GM20000 (cell line): Measurements from ENCODE around the gene CARD19.

Source experiments
- DNase-seq: peaks from one replicate; pipeline ENCODE4 v3.0.0; 2012; ENCODE audit warnings: low spot score
- TF ChIP-seq, protein P1 (sequence below): IDR thresholded peaks from 2 replicates; pipeline ENCODE4 v1.5.1; 2012; ENCODE audit warnings: mild to moderate bottlenecking, control low read depth; ENCODE audit errors: extremely low read depth, missing control alignments

CARD19 gene

DNA sequence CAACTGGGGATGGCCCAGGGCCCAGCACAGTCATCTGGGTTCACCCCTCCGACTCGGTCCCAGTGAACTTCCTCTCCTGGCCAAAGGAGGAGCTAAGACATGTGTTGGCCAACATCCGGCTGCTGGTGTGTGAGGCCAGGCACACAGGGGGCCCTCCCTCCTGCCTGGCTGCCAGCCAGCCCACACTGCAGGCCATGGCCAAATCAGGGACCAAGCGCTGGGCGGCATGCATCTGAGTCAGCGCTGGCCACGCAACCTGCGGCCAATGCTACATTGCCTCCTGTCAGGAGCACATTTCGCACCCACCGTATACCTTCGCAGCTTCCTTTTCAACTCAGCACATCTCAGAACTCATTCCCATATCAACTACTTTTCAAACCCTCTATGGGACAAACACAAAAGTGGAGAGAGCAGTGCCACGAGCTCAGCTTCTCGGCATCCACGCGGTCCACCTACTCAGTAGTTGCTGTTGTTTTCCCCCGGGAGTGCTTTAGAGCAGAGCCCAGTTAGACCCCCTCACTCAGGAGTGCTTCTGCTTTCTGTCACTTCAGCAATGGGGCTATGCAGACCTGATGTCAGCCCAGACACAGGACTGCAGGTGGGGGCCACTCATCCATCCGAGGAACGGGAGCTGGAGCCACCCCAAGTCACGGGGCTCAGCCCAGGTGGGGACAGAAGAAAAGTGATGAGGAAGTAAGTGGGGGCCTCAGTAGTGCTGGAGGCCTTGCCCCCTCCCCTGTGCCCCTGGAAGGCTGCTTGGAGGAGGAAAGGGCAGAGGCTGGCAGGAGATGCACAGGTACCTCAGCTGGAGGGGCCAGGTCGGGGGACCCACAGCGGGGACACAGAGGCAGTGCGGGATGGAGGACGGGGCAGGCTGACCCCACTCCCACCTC lies 24.2 kb downstream of the CARD19 start:
- DNase-seq = peak; percentile 83
- TF ChIP-seq, protein P1, sequence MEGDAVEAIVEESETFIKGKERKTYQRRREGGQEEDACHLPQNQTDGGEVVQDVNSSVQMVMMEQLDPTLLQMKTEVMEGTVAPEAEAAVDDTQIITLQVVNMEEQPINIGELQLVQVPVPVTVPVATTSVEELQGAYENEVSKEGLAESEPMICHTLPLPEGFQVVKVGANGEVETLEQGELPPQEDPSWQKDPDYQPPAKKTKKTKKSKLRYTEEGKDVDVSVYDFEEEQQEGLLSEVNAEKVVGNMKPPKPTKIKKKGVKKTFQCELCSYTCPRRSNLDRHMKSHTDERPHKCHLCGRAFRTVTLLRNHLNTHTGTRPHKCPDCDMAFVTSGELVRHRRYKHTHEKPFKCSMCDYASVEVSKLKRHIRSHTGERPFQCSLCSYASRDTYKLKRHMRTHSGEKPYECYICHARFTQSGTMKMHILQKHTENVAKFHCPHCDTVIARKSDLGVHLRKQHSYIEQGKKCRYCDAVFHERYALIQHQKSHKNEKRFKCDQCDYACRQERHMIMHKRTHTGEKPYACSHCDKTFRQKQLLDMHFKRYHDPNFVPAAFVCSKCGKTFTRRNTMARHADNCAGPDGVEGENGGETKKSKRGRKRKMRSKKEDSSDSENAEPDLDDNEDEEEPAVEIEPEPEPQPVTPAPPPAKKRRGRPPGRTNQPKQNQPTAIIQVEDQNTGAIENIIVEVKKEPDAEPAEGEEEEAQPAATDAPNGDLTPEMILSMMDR = no peak

DNA sequence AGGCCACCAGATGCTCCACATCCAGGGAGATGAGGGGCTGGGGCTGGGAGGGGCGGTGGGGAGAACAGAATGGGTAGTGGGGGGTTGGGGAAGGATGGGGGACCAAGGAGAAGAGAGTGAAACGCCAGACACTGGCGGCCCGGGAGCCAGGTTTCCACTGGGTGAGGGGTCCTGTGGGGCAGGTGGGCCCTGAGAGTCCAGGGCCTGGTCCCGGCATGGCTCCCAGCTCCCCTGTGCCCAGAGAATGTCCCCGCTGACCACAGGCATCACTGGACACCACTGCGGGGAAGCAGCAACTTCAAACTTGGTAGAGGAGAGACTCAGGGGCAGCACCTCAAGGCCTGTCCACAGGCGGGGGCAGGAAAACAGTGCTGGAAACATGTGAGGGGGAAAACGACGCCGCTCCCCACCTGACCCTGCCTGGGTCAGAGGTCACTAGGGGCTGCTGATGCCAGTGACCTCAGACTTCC lies 24.9 kb downstream of the CARD19 start:
- no peak for DNase-seq
- TF ChIP-seq, protein P1 = no peak

DNA sequence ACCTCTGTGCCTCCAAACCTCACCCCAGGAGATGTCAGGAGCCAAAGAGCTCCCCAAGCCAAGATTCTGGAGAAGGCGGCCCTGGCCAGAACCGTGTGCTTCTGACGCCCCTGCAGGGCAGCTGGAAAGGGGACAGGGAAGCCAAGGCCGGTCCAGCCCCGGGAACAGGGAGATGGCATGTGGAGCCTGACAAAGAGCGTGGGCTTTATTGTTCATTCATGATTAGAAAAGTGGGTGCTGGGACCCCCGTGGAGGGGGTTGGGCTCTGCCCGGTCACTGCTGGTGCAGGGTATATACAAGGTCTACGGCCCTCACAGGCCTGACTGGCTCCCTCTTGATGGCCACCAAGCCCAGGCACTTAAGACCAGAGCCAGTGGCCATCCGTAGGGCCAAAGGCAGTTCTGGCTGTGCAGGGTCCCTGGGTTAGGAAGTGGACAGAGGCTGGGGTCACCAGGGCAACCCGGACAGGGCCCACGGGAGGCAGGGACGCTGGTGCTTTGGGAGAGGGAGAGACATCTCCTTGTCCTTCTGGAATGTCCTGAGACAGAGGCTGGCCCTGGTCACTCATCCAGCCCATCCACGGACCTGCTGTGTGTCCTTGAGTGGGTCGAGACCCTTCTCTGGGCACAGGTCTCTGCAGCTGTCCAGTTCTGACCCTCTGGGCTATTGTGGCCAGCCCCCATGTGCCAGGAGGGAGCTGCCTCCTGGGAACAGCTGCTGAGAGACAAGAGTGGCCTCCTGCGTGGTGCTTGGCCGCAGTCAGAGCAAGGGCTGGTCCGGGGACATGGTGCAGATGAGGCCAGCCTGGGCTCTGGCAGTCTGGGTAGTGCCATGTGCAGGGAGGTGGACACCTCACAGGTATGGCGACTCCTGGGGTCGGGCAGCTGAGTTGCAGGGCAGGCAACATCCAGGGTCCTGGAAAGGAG lies 25.6 kb downstream of the CARD19 start:
- no peak for DNase-seq
- TF ChIP-seq, protein P1 = no peak

DNA sequence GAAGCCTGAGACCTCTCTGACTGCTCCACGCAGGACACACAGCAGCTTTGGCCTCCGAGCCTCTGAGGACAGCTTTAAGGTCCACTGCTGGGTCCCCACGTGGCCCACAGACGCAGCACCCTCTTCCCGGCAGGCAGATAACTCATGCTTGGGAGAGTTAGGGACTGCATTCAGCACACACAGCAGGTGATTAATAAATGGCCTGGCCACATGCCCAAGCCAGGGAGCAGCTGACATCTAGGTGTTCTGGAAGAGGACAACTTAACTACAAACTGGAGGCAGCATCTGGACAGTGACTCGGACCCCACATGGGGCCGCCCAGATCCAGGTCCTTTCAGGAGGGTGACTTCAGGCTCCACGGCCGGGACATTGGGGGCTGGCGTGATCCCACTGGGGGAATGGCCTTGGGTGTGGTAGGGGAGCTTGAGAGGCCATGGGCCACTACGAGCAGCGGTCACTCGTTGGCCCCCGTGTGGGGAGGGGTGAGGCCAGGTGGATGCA lies 26.8 kb downstream of the CARD19 start:
- TF ChIP-seq, protein P1 = no peak
- DNase-seq = no peak

DNA sequence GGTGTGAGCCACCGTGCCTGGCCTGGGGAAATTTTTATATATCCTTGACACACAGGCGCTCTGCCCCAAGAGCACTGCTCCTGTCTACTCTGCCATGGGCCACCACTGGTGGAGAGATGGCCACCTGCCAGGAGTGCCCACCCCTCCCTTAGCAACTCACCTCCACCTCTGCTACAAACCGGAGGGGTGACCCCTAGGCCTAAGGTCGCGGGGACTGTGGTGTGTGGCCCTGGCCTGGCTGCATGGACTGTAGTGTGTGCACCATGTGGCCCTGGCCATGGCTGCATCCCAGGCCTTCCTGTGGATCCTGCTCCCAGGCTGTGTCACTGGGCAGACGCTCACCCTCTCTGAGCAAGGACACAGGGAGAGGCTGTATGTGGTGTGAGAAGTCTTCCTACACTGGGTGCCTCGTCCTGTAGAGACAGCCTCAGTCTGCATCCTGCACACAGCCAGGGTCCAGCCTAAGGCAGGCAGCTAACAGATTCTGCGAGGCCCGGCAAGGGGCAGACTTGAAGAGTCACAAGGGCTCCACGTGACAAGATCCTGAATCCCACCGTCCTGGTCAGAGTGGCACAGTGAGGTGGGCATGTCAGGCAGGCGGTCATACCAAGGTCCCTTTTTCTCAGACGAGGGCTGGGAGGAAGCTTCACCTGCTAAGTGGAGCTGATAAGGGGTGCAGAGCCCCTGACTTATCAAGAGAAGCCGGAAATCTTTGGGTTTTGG lies 27.7 kb downstream of the CARD19 start:
- no peak for DNase-seq
- TF ChIP-seq, protein P1 = no peak

DNA sequence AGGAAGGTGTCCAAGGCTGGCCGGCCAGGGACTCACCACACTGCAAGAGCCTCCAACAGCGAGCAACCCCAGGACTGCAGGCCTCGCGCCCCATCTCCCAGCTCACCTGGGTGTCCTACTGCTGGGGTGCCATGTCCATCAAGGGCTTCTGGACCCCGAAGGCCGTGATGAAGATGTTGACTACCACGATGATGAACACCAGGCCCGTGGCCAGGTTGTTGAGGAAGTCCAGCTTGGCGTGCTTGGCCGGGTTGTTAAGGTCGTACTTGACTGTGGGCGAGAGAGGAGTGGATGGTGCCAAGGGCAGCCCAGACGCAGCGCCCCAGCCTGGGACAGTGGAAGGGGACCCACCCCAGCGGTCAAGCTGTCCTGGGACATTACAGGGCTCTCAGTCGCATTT lies 28.8 kb downstream of the CARD19 start:
- DNase-seq = no peak
- TF ChIP-seq, protein P1 = no peak
